Esophagus squamous epithelium (tissue), 5 donors: ENCODE results near the gene SUPT7L. TPM values are rescaled to one million over a fixed set of nuclear protein-coding genes. Genes with fewer than 3 reads are reported as not detected.

Experiments used
- DNase-seq: peaks from one replicate; lab custom pipeline; 2025; lab: John Stamatoyannopoulos, UW
- H3K27ac ChIP-seq, 4 donors: fragments of 200-600 bp; sonication (generic); one replicate each; pipeline ENCODE4 v1.5.1; 2016 to 2019; ENCODE audit warnings: mild to moderate bottlenecking in 1 of 4
- H3K27me3 ChIP-seq, 4 donors: fragments of 200-600 bp; sonication (generic); 1 replicate in 3 of 4; 2 replicates in 1 of 4; pipeline versions ENCODE4 v1.5.1 to v1.6.0; 2017 to 2021; ENCODE audit warnings: antibody characterized with exemption in 1 of 4
- H3K36me3 ChIP-seq, 3 donors: fragments of 200-600 bp; sonication (generic); one replicate each; pipeline ENCODE4 v1.5.1; 2016 to 2019
- H3K4me1 ChIP-seq, 3 donors: fragments of 200-600 bp; sonication (generic); one replicate each; pipeline ENCODE4 v1.5.1; 2017 to 2019
- H3K4me3 ChIP-seq, 4 donors: fragments of 200-600 bp; sonication (generic); 1 replicate in 3 of 4; 2 replicates in 1 of 4; pipeline ENCODE4 v1.5.1; 2016 to 2019; ENCODE audit warnings: mild to moderate bottlenecking in 2 of 4, moderate library complexity in 1 of 4
- H3K9me3 ChIP-seq, 3 donors: fragments of 200-600 bp; sonication (generic); one replicate each; pipeline ENCODE4 v1.5.1; 2016 to 2019
- CTCF ChIP-seq, 6 experiments: fragments of 450-650 bp in 4 of 6; fragments of 200-600 bp in 2 of 6; sonication (generic) in 2 of 6; IDR thresholded peaks; one replicate each; pipeline ENCODE4 v1.5.1; 2016 to 2019; ENCODE audit warnings: antibody characterized with exemption in 6 of 6, mild to moderate bottlenecking in 4 of 6, moderate library complexity in 4 of 6
- POLR2A ChIP-seq, 4 donors: fragments of 450-650 bp; IDR thresholded peaks; one replicate each; pipeline ENCODE4 v1.6.1; 2017; ENCODE audit warnings: antibody characterized with exemption in 4 of 4, mild to moderate bottlenecking in 4 of 4, moderate library complexity in 3 of 4
- WGBS, 2 donors: methylation state at CpG; one replicate each; pipeline ENCODE4 v1.1.5; 2018; 5-methylcytosine and 5-hydroxymethylcytosine counted together
- intact Hi-C: fragments of 100-400 bp; cut with DNase I; formaldehyde crosslinking; loops from one replicate; pipeline ENCODE4 v1.15.0; 2022
- total RNA-seq, 4 donors: library from RNA; depleted of rRNA; stranded (reverse); fragments of >200 nt; gene quantifications; one replicate each; pipeline ENCODE4 v1.1.0, GENCODE V29; 2016
- donor health status: DM: yes; HTN: yes; CAD: no.

SUPT7L gene
- total RNA-seq, 4 donors from 2014 or later: 10.5 to 25.4 (median 14.2) TPM

- intact Hi-C loops: no loop called here
- peaks cover 0 to 6% (median 0%) of the 10 kb centered on the region in 3 donors for H3K4me1 ChIP-seq
- H3K4me3 ChIP-seq: no peak overlapping the region
- TF ChIP-seq CTCF (IDR thresholded peaks at IDR 0.05) (no peak), POLR2A (IDR thresholded peaks at IDR 0.05) (no peak)
- H3K36me3 ChIP-seq: peaks cover 5 to 100% (median 40%) of the 10 kb centered on the region in 3 donors
- H3K27me3 ChIP-seq: no peaks in the 10 kb centered on the region
- no peak overlapping the region for H3K27ac ChIP-seq
- 73 to 74% methylated on average over 4 of the region's 4 CpGs for WGBS, 2 donors
- no peaks in the 10 kb centered on the region for H3K9me3 ChIP-seq
- no peak for DNase-seq
These were observed 12.4 kb downstream of the SUPT7L start for GRCh38 chr2:27651056-27651455.

GRCh38 chr2:27647737-27648136 is 15.7 kb downstream of the SUPT7L start:
- DNase-seq: no peak
- Histone ChIP-seq H3K4me3 (no peak overlapping the region), H3K27ac (no peak overlapping the region), H3K9me3 (no peaks in the 10 kb centered on the region), H3K36me3 (peaks cover 5 to 100% (median 42%) of the 10 kb centered on the region in 3 donors), H3K27me3 (no peaks in the 10 kb centered on the region), H3K4me1 (no peaks in the 10 kb centered on the region)
- intact Hi-C loops: no loop called here
- TF ChIP-seq POLR2A (IDR thresholded peaks at IDR 0.05) (no peak), CTCF (IDR thresholded peaks at IDR 0.05) (no peak)
- WGBS, 2 donors: 86 to 93% methylated on average over 4 of the region's 4 CpGs

GRCh38 chr2:27647289-27647688 is 16.1 kb downstream of the SUPT7L start:
- H3K27ac ChIP-seq: no peak overlapping the region
- no peak for DNase-seq
- H3K4me3 ChIP-seq: no peak overlapping the region
- H3K9me3 ChIP-seq: no peaks in the 10 kb centered on the region
- no peaks in the 10 kb centered on the region for H3K27me3 ChIP-seq
- no peaks in the 10 kb centered on the region for H3K4me1 ChIP-seq
- peaks cover 5 to 100% (median 45%) of the 10 kb centered on the region in 3 donors for H3K36me3 ChIP-seq
- TF ChIP-seq CTCF (IDR thresholded peaks at IDR 0.05) (no peak), POLR2A (IDR thresholded peaks at IDR 0.05) (no peak)
- intact Hi-C loops: no loop called here

- Histone ChIP-seq H3K36me3 (peaks cover 5 to 100% (median 53%) of the 10 kb centered on the region in 3 donors), H3K4me1 (no peaks in the 10 kb centered on the region), H3K4me3 (no peak overlapping the region), H3K27me3 (no peaks in the 10 kb centered on the region), H3K9me3 (no peaks in the 10 kb centered on the region), H3K27ac (no peak overlapping the region)
- intact Hi-C loops: no loop called here
- no peak for DNase-seq
- no peak for TF ChIP-seq POLR2A (IDR thresholded peaks at IDR 0.05)
- no peak for TF ChIP-seq CTCF (IDR thresholded peaks at IDR 0.05)
These were observed 18.2 kb downstream of the SUPT7L start for GRCh38 chr2:27645197-27645596.

GRCh38 chr2:27640722-27641245 is 22.6 kb downstream of the SUPT7L start:
- DNase-seq: no peak
- peaks cover 13 to 100% (median 46%) of the 10 kb centered on the region in 3 donors for H3K36me3 ChIP-seq
- H3K4me3 ChIP-seq: no peak overlapping the region
- intact Hi-C loops: no loop called here
- no peak overlapping the region for H3K27ac ChIP-seq
- no peaks in the 10 kb centered on the region for H3K27me3 ChIP-seq
- WGBS, 2 donors: 88 to 89% methylated on average over 2 of the region's 2 CpGs
- no peaks in the 10 kb centered on the region for H3K4me1 ChIP-seq
- H3K9me3 ChIP-seq: no peaks in the 10 kb centered on the region
- no peak for TF ChIP-seq CTCF (IDR thresholded peaks at IDR 0.05)
- no peak for TF ChIP-seq POLR2A (IDR thresholded peaks at IDR 0.05)
